PFSK-1 (cell line): ENCODE data around the gene RNF130.

ENCODE experiments used
- POLR2AphosphoS5 ChIP-seq: IDR thresholded peaks from 2 replicates; pipeline ENCODE4 v1.6.1; 2012; ENCODE audit warnings: low read depth, mild to moderate bottlenecking, control low read depth, low read length, moderate library complexity
- REST ChIP-seq, 2 experiments: IDR thresholded peaks; 2 replicates each; pipeline versions ENCODE4 v1.6.1 to v1.8.0; 2011 to 2012; ENCODE audit warnings: low read depth in 2 of 2, low read length in 2 of 2, control low read depth in 1 of 2, inconsistent platforms in 1 of 2, mild to moderate bottlenecking in 1 of 2, moderate library complexity in 1 of 2; ENCODE audit not compliant: insufficient read depth in 1 of 2
- SIN3A ChIP-seq: IDR thresholded peaks from 2 replicates; pipeline ENCODE4 v1.6.1; 2012; ENCODE audit warnings: mild to moderate bottlenecking, low read length, moderate library complexity, borderline replicate concordance; ENCODE audit not compliant: insufficient read depth
- TAF1 ChIP-seq: IDR thresholded peaks from 2 replicates; pipeline ENCODE4 v1.6.1; 2012; ENCODE audit warnings: low read length, control low read depth, borderline replicate concordance; ENCODE audit not compliant: insufficient read depth

DNA sequence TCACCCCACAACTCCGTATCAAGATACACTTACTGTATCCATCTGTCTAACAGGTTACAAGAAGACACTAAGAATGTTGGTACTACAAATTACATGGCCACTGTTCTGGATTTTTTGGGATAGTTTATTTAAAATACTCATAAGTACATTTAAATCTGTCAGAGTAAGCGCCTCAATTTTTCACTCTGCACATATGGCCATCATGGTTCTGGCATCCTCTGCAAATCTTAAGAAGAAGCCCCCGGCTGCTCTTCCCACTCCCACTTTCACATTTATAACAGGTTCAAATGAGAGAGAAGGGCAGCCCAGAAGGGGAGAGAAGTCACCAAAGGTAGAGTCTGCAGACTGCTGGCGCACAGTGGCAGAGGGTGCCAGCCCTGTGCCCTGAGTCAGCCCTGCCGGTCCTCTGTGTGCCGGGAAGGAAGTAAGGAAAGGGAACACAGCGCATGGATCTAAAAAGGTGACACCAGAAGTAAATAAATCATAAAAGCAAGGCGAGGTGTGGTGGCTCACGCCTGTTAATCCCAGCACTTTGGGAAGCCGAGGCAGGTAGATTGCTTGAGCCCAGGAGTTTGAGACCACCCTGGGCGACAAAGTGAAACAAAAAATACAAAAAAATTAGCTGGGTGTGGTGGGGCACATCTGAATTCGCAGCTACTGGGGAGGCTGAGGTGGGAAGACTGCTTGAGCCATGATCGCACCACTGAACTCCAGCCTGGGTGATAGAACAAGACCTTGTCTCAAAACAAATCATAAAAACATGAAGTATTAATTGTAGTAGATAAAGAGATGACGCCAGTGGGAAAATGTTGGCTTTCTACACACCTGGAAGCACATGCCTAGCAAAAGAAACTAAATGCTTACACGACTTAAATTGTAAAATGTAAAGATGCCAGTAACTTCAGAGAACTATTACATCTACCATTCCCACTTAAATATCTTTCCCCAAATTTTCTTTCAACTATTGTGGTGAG is 30.0 kb downstream of the RNF130 start:
- TF ChIP-seq POLR2AphosphoS5 = no peak
- TF ChIP-seq SIN3A = no peak
- TF ChIP-seq REST (IDR thresholded peaks at IDR 0.05; ENCODE audit: insufficient read depth in 1 of 2, low read depth in 2 of 2, low read length in 2 of 2) = no peak
- no peak for TF ChIP-seq TAF1
